ENCODE measurements around the gene SYNJ2BP. TPM values are rescaled to one million over a fixed set of nuclear protein-coding genes. Genes with fewer than 3 reads are reported as not detected.

The SYNJ2BP gene
- total and polyA plus RNA-seq, 2 of the 13 experiments (the other 11 are each of a cell fraction or from before 2014, with no cell fraction given) = 18.1 to 28.6 TPM

DNA sequence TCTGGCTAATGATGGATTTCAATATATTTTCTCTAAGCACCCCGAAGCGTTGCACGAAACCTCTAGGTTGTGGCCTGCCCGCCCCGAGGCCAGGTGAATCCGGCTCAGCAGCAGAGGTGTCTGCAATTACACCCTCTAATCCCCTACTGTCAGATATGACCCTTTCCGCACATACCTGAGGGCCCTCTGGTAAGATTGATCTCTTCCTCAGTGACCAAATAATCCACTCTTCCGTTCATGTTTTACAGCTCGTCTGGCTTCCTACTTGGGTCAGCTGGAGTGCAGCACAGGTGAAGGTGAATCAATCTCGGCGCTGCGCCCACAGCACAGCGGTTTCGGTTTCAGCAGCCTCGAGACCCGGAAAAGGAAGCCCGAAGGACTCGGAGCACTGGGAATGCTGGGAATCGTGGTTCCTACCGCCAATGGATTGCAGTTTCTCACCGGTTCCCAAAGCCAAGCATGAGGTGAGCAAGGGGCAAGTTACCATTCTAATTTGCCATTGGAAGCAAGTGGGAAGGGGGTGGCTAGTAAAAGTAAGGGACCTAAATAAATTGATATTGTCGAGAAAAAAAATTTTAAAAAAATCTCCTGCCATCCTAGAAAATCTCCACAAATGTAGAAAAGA, at the start of gene SYNJ2BP (continued):
- TF ChIP-seq, protein P1, sequence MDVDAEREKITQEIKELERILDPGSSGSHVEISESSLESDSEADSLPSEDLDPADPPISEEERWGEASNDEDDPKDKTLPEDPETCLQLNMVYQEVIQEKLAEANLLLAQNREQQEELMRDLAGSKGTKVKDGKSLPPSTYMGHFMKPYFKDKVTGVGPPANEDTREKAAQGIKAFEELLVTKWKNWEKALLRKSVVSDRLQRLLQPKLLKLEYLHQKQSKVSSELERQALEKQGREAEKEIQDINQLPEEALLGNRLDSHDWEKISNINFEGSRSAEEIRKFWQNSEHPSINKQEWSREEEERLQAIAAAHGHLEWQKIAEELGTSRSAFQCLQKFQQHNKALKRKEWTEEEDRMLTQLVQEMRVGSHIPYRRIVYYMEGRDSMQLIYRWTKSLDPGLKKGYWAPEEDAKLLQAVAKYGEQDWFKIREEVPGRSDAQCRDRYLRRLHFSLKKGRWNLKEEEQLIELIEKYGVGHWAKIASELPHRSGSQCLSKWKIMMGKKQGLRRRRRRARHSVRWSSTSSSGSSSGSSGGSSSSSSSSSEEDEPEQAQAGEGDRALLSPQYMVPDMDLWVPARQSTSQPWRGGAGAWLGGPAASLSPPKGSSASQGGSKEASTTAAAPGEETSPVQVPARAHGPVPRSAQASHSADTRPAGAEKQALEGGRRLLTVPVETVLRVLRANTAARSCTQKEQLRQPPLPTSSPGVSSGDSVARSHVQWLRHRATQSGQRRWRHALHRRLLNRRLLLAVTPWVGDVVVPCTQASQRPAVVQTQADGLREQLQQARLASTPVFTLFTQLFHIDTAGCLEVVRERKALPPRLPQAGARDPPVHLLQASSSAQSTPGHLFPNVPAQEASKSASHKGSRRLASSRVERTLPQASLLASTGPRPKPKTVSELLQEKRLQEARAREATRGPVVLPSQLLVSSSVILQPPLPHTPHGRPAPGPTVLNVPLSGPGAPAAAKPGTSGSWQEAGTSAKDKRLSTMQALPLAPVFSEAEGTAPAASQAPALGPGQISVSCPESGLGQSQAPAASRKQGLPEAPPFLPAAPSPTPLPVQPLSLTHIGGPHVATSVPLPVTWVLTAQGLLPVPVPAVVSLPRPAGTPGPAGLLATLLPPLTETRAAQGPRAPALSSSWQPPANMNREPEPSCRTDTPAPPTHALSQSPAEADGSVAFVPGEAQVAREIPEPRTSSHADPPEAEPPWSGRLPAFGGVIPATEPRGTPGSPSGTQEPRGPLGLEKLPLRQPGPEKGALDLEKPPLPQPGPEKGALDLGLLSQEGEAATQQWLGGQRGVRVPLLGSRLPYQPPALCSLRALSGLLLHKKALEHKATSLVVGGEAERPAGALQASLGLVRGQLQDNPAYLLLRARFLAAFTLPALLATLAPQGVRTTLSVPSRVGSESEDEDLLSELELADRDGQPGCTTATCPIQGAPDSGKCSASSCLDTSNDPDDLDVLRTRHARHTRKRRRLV (CRISPR knock-in tag; IDR thresholded peaks at IDR 0.05) = no peak
- TF ChIP-seq, protein P2, sequence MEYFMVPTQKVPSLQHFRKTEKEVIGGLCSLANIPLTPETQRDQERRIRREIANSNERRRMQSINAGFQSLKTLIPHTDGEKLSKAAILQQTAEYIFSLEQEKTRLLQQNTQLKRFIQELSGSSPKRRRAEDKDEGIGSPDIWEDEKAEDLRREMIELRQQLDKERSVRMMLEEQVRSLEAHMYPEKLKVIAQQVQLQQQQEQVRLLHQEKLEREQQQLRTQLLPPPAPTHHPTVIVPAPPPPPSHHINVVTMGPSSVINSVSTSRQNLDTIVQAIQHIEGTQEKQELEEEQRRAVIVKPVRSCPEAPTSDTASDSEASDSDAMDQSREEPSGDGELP (IDR thresholded peaks at IDR 0.05; ENCODE audit: borderline replicate concordance, low read depth) = peak; percentile 93
- TF ChIP-seq ZFX (CRISPR knock-in tag; IDR thresholded peaks at IDR 0.05; ENCODE audit: low read depth) = peak; percentile 80
- no peak for TF ChIP-seq SKI (IDR thresholded peaks at IDR 0.05; ENCODE audit: partially characterized antibody)
- peak; percentile 80 for TF ChIP-seq TGIF2 (CRISPR knock-in tag; IDR thresholded peaks at IDR 0.05)
- TF ChIP-seq, protein P3, sequence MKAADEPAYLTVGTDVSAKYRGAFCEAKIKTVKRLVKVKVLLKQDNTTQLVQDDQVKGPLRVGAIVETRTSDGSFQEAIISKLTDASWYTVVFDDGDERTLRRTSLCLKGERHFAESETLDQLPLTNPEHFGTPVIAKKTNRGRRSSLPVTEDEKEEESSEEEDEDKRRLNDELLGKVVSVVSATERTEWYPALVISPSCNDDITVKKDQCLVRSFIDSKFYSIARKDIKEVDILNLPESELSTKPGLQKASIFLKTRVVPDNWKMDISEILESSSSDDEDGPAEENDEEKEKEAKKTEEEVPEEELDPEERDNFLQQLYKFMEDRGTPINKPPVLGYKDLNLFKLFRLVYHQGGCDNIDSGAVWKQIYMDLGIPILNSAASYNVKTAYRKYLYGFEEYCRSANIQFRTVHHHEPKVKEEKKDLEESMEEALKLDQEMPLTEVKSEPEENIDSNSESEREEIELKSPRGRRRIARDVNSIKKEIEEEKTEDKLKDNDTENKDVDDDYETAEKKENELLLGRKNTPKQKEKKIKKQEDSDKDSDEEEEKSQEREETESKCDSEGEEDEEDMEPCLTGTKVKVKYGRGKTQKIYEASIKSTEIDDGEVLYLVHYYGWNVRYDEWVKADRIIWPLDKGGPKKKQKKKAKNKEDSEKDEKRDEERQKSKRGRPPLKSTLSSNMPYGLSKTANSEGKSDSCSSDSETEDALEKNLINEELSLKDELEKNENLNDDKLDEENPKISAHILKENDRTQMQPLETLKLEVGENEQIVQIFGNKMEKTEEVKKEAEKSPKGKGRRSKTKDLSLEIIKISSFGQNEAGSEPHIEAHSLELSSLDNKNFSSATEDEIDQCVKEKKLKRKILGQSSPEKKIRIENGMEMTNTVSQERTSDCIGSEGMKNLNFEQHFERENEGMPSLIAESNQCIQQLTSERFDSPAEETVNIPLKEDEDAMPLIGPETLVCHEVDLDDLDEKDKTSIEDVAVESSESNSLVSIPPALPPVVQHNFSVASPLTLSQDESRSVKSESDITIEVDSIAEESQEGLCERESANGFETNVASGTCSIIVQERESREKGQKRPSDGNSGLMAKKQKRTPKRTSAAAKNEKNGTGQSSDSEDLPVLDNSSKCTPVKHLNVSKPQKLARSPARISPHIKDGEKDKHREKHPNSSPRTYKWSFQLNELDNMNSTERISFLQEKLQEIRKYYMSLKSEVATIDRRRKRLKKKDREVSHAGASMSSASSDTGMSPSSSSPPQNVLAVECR (CRISPR knock-in tag; IDR thresholded peaks at IDR 0.05; ENCODE audit: borderline replicate concordance) = peak; percentile 85
- TF ChIP-seq BRD4 (CRISPR knock-in tag; IDR thresholded peaks at IDR 0.05) = peak; percentile 52; the same call in 1 of the 2 replicates
- peak; percentile 82 for TF ChIP-seq GATAD1 (CRISPR knock-in tag; IDR thresholded peaks at IDR 0.05)
- peak; percentile 99 for TF ChIP-seq KMT2B (CRISPR knock-in tag; IDR thresholded peaks at IDR 0.05)
- no peak for TF ChIP-seq SMYD3 (CRISPR knock-in tag; IDR thresholded peaks at IDR 0.05)
- TF ChIP-seq, protein P4, sequence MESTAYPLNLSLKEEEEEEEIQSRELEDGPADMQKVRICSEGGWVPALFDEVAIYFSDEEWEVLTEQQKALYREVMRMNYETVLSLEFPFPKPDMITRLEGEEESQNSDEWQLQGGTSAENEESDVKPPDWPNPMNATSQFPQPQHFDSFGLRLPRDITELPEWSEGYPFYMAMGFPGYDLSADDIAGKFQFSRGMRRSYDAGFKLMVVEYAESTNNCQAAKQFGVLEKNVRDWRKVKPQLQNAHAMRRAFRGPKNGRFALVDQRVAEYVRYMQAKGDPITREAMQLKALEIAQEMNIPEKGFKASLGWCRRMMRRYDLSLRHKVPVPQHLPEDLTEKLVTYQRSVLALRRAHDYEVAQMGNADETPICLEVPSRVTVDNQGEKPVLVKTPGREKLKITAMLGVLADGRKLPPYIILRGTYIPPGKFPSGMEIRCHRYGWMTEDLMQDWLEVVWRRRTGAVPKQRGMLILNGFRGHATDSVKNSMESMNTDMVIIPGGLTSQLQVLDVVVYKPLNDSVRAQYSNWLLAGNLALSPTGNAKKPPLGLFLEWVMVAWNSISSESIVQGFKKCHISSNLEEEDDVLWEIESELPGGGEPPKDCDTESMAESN (CRISPR knock-in tag; conservative IDR thresholded peaks at IDR 0.05) = no peak
- TF ChIP-seq ZNF264 (CRISPR knock-in tag; IDR thresholded peaks at IDR 0.05) = no peak
- TF ChIP-seq, protein P5, sequence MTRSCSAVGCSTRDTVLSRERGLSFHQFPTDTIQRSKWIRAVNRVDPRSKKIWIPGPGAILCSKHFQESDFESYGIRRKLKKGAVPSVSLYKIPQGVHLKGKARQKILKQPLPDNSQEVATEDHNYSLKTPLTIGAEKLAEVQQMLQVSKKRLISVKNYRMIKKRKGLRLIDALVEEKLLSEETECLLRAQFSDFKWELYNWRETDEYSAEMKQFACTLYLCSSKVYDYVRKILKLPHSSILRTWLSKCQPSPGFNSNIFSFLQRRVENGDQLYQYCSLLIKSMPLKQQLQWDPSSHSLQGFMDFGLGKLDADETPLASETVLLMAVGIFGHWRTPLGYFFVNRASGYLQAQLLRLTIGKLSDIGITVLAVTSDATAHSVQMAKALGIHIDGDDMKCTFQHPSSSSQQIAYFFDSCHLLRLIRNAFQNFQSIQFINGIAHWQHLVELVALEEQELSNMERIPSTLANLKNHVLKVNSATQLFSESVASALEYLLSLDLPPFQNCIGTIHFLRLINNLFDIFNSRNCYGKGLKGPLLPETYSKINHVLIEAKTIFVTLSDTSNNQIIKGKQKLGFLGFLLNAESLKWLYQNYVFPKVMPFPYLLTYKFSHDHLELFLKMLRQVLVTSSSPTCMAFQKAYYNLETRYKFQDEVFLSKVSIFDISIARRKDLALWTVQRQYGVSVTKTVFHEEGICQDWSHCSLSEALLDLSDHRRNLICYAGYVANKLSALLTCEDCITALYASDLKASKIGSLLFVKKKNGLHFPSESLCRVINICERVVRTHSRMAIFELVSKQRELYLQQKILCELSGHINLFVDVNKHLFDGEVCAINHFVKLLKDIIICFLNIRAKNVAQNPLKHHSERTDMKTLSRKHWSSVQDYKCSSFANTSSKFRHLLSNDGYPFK (CRISPR knock-in tag; IDR thresholded peaks at IDR 0.05; ENCODE audit: borderline replicate concordance) = peak; percentile 63; the same call in 1 of the 2 replicates

All from HepG2 (cell line).